Measurements from ENCODE around the gene TRMT2A.
"Not testable (repeated sequence)": the region's sequence is repeated elsewhere in the genome, so short reads cannot be mapped to it uniquely, and the experiment has no call there.

TRMT2A gene, protein sequence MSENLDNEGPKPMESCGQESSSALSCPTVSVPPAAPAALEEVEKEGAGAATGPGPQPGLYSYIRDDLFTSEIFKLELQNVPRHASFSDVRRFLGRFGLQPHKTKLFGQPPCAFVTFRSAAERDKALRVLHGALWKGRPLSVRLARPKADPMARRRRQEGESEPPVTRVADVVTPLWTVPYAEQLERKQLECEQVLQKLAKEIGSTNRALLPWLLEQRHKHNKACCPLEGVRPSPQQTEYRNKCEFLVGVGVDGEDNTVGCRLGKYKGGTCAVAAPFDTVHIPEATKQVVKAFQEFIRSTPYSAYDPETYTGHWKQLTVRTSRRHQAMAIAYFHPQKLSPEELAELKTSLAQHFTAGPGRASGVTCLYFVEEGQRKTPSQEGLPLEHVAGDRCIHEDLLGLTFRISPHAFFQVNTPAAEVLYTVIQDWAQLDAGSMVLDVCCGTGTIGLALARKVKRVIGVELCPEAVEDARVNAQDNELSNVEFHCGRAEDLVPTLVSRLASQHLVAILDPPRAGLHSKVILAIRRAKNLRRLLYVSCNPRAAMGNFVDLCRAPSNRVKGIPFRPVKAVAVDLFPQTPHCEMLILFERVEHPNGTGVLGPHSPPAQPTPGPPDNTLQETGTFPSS
- total RNA-seq = 44.4 to 68.9 (median 51.4) reads per million in 3 donors

DNA sequence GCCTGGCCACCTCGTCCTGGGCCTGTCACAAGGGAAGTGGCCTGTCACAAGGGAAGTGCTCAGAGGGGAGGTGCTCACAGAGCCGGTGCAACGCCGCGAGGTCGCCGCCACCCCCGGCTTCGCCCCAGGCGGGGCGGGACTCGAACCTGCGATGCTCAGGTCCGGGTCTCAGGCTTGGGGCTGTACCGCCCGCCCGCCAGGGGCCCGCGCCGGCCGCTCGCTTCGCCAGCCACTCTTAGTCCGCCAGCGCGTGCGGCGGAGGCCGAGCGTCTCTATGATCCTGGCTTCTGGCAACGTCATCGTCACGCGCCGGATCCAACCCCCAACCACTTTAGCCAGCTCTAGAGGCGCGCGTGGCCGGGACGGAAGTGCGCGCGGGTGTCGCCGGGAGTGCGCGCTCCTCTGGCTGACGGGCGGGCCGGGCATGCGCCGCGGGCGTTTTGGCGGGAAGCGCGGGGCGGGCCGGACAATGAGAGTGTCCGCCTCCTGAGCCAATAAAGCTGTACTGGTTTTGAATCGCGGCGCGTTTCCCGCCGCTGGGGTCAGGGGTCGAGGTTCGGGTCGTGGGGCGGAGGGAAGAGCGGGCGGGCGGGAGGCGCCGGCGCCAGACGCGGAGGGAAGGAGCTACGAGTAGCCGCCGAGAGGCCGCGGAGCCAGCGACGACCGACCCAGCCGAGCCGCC is at the start of gene TRMT2A:
Gene TRMT2A, minus strand, starts transcription at position 276 of the 682 bp plus-strand sequence. CDS start 320 bp downstream, outside the sequence.
- peak within 1 kb of the TSS; percentile 85 for H3K4me3 ChIP-seq (ENCODE audit: insufficient read depth, low read depth, low read length, poor library complexity, severe bottlenecking)
- no peaks in the 10 kb centered on the region for H3K27me3 ChIP-seq (replicated peaks; ENCODE audit: control insufficient read depth, insufficient read depth, low read length, poor library complexity, severe bottlenecking)
- DNase-seq = peak; percentile 94 to 95 (median 95)
- no peaks in the 10 kb centered on the region for H3K9me3 ChIP-seq (ENCODE audit: control insufficient read depth, low read length)
- peak within 1 kb of the TSS; percentile 86 for H3K27ac ChIP-seq (ENCODE audit: insufficient read depth, low read length, poor library complexity, severe bottlenecking)
- H3K4me1 ChIP-seq (ENCODE audit: control insufficient read depth, insufficient read depth, low read length, poor library complexity, severe bottlenecking) = peaks cover 24% of the 10 kb centered on the region
- H3K36me3 ChIP-seq (ENCODE audit: control insufficient read depth, insufficient read depth, low read length) = peaks cover 62% of the 10 kb centered on the region

DNA sequence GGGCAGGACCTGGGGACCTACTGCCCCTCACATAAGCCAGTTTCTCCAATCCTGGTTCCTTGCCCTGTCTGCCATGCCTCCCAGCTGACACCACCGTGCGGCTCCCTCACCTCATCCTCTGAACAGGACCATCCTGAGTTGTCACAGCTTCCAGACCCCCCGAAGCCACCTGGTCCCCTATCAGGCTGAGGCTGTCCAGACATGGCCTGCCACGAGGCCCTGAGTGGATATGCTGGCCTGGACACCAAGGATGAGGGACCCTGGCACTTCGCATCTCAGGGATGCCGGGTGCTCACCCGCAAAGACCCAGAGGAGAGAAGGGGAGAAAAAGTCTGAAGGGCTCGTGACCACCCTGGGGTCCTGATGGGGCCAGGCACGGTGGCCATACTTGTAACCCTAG is 49.7 kb upstream of the TRMT2A start:
- Histone ChIP-seq H3K36me3 (ENCODE audit: control insufficient read depth, insufficient read depth, low read length) (no peaks in the 10 kb centered on the region), H3K9me3 (ENCODE audit: control insufficient read depth, low read length) (no peaks in the 10 kb centered on the region), H3K27ac (ENCODE audit: insufficient read depth, low read length, poor library complexity, severe bottlenecking) (no peak overlapping the region), H3K4me3 (ENCODE audit: insufficient read depth, low read depth, low read length, poor library complexity, severe bottlenecking) (no peak overlapping the region), H3K4me1 (ENCODE audit: control insufficient read depth, insufficient read depth, low read length, poor library complexity, severe bottlenecking) (no peaks in the 10 kb centered on the region), H3K27me3 (replicated peaks; ENCODE audit: control insufficient read depth, insufficient read depth, low read length, poor library complexity, severe bottlenecking) (no peaks in the 10 kb centered on the region)
- DNase-seq = no peak

DNA sequence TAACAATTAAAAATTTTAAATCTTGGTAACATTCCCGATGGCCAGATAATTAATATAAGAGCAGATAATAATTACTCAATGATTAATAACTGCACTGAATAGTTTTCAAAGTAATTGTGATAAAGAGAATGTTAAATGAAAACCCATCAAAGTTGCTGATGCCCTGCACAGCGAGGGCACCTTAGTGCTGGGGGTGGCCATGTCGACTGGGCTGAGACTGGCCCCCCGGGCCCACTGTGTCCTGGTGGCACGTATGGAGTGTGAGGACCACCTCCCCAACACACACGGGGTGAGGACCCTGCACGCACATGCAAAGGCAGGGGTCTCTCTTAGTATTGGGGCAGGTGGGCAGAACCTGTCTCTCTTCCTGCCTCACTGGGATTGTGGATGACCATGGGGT is 48.9 kb upstream of the TRMT2A start:
- Histone ChIP-seq H3K9me3 (ENCODE audit: control insufficient read depth, low read length) (no peaks in the 10 kb centered on the region), H3K4me1 (ENCODE audit: control insufficient read depth, insufficient read depth, low read length, poor library complexity, severe bottlenecking) (no peaks in the 10 kb centered on the region), H3K4me3 (ENCODE audit: insufficient read depth, low read depth, low read length, poor library complexity, severe bottlenecking) (no peak overlapping the region), H3K36me3 (ENCODE audit: control insufficient read depth, insufficient read depth, low read length) (no peaks in the 10 kb centered on the region), H3K27ac (ENCODE audit: insufficient read depth, low read length, poor library complexity, severe bottlenecking) (no peak overlapping the region), H3K27me3 (replicated peaks; ENCODE audit: control insufficient read depth, insufficient read depth, low read length, poor library complexity, severe bottlenecking) (no peaks in the 10 kb centered on the region)
- no peak for DNase-seq

DNA sequence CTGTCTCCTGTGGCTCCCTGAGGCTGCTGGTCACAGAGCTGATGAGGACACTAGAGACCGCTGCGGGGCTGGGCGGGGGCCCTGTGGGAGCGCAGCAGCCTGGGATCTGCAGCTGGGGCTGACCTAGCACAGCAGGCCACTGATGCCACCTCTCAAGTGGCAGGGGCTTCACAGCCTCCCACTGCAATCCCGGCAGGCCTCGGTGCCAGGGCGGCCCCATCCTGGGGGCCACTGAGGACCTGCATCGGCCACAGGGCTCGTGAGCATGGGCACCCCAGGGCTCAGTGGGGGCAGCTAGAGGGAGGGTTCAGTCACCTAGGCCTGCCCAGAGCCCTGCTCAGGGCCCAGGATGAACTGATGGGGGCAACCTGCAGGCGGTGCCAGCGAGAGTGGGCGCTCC is 48.4 kb upstream of the TRMT2A start:
- H3K27me3 ChIP-seq (replicated peaks; ENCODE audit: control insufficient read depth, insufficient read depth, low read length, poor library complexity, severe bottlenecking) = no peaks in the 10 kb centered on the region
- H3K27ac ChIP-seq (ENCODE audit: insufficient read depth, low read length, poor library complexity, severe bottlenecking) = no peak overlapping the region
- no peaks in the 10 kb centered on the region for H3K9me3 ChIP-seq (ENCODE audit: control insufficient read depth, low read length)
- no peaks in the 10 kb centered on the region for H3K36me3 ChIP-seq (ENCODE audit: control insufficient read depth, insufficient read depth, low read length)
- no peak overlapping the region for H3K4me3 ChIP-seq (ENCODE audit: insufficient read depth, low read depth, low read length, poor library complexity, severe bottlenecking)
- DNase-seq = no peak
- no peaks in the 10 kb centered on the region for H3K4me1 ChIP-seq (ENCODE audit: control insufficient read depth, insufficient read depth, low read length, poor library complexity, severe bottlenecking)

- Histone ChIP-seq H3K4me1 (ENCODE audit: control insufficient read depth, insufficient read depth, low read length, poor library complexity, severe bottlenecking) (no peaks in the 10 kb centered on the region), H3K36me3 (ENCODE audit: control insufficient read depth, insufficient read depth, low read length) (no peaks in the 10 kb centered on the region), H3K27me3 (replicated peaks; ENCODE audit: control insufficient read depth, insufficient read depth, low read length, poor library complexity, severe bottlenecking) (no peaks in the 10 kb centered on the region), H3K9me3 (ENCODE audit: control insufficient read depth, low read length) (no peaks in the 10 kb centered on the region), H3K27ac (ENCODE audit: insufficient read depth, low read length, poor library complexity, severe bottlenecking) (no peak overlapping the region), H3K4me3 (ENCODE audit: insufficient read depth, low read depth, low read length, poor library complexity, severe bottlenecking) (no peak overlapping the region)
- DNase-seq = no peak
These were observed 47.8 kb upstream of the TRMT2A start for GRCh38 chr22:20164863-20165262.

DNA sequence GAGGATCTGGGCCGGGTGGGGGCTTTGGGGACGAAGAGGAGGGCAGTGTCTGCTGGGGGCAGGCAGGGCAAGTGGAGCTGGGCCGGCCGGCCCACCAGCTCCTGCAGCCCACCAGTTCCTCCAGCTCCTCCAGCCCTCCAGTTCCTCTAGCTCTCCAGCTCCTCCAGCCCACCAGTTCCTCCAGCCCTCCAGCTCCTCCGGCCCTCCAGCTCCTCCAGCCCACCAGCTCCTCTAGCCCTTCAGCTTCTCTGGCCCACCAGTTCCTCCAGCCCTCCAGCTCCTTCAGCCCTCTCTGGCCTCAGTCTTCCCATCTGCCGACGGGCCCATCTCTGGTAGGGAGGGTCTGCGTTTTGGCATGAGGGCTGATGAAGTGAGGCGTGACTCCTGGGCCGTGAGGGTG is 43.0 kb upstream of the TRMT2A start:
- Histone ChIP-seq H3K4me3 (ENCODE audit: insufficient read depth, low read depth, low read length, poor library complexity, severe bottlenecking) (no peak overlapping the region), H3K27me3 (replicated peaks; ENCODE audit: control insufficient read depth, insufficient read depth, low read length, poor library complexity, severe bottlenecking) (no peaks in the 10 kb centered on the region), H3K9me3 (ENCODE audit: control insufficient read depth, low read length) (no peaks in the 10 kb centered on the region), H3K4me1 (ENCODE audit: control insufficient read depth, insufficient read depth, low read length, poor library complexity, severe bottlenecking) (peaks cover 4% of the 10 kb centered on the region), H3K36me3 (ENCODE audit: control insufficient read depth, insufficient read depth, low read length) (no peaks in the 10 kb centered on the region), H3K27ac (ENCODE audit: insufficient read depth, low read length, poor library complexity, severe bottlenecking) (no peak overlapping the region)
- DNase-seq = no peak

DNA sequence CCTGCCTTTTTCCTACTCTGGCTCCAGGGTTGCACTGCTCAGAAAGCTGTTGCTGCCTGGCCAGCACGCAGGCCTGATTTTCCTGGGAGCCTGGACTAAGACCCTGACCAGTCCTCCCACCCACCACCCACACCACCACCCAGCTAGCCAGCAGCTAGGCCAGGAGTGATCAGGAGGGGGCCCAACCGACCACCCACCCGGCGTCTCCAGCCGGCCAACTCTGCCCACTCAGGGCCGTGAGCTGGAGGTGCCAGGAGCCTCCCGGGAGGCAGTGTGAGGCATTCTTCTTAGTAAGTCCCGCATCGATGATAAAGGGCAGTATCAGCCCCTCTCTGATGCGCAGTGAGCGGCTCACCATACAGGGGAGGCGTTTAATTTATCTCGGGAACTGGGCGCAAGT is 42.5 kb upstream of the TRMT2A start:
- not testable (repeated sequence) for DNase-seq; H3K4me1 ChIP-seq (ENCODE audit: control insufficient read depth, insufficient read depth, low read length, poor library complexity, severe bottlenecking); H3K36me3 ChIP-seq (ENCODE audit: control insufficient read depth, insufficient read depth, low read length); H3K27ac ChIP-seq (ENCODE audit: insufficient read depth, low read length, poor library complexity, severe bottlenecking); H3K4me3 ChIP-seq (ENCODE audit: insufficient read depth, low read depth, low read length, poor library complexity, severe bottlenecking); H3K27me3 ChIP-seq (replicated peaks; ENCODE audit: control insufficient read depth, insufficient read depth, low read length, poor library complexity, severe bottlenecking); H3K9me3 ChIP-seq (ENCODE audit: control insufficient read depth, low read length)

- H3K4me1 ChIP-seq (ENCODE audit: control insufficient read depth, insufficient read depth, low read length, poor library complexity, severe bottlenecking) = peaks cover 4% of the 10 kb centered on the region
These were observed 42.0 kb upstream of the TRMT2A start for GRCh38 chr22:20159076-20159475.

GRCh38 chr22:20158391-20159036 is 41.5 kb upstream of the TRMT2A start:
- H3K4me1 ChIP-seq (ENCODE audit: control insufficient read depth, insufficient read depth, low read length, poor library complexity, severe bottlenecking) = peaks cover 4% of the 10 kb centered on the region
- H3K9me3 ChIP-seq (ENCODE audit: control insufficient read depth, low read length) = no peaks in the 10 kb centered on the region
- H3K4me3 ChIP-seq (ENCODE audit: insufficient read depth, low read depth, low read length, poor library complexity, severe bottlenecking) = no peak overlapping the region
- H3K27ac ChIP-seq (ENCODE audit: insufficient read depth, low read length, poor library complexity, severe bottlenecking) = no peak overlapping the region
- H3K36me3 ChIP-seq (ENCODE audit: control insufficient read depth, insufficient read depth, low read length) = no peaks in the 10 kb centered on the region
- no peaks in the 10 kb centered on the region for H3K27me3 ChIP-seq (replicated peaks; ENCODE audit: control insufficient read depth, insufficient read depth, low read length, poor library complexity, severe bottlenecking)
- no peak for DNase-seq

More at GRCh38 chr22:20159076-20159475, 42.0 kb upstream of the TRMT2A start:
- no peaks in the 10 kb centered on the region for H3K9me3 ChIP-seq (ENCODE audit: control insufficient read depth, low read length)
- H3K4me3 ChIP-seq (ENCODE audit: insufficient read depth, low read depth, low read length, poor library complexity, severe bottlenecking) = no peak overlapping the region
- no peaks in the 10 kb centered on the region for H3K27me3 ChIP-seq (replicated peaks; ENCODE audit: control insufficient read depth, insufficient read depth, low read length, poor library complexity, severe bottlenecking)
- DNase-seq = no peak
- no peaks in the 10 kb centered on the region for H3K36me3 ChIP-seq (ENCODE audit: control insufficient read depth, insufficient read depth, low read length)
- no peak overlapping the region for H3K27ac ChIP-seq (ENCODE audit: insufficient read depth, low read length, poor library complexity, severe bottlenecking)
